ENCODE measurements around the gene SGMS2.

The SGMS2 gene

DNA sequence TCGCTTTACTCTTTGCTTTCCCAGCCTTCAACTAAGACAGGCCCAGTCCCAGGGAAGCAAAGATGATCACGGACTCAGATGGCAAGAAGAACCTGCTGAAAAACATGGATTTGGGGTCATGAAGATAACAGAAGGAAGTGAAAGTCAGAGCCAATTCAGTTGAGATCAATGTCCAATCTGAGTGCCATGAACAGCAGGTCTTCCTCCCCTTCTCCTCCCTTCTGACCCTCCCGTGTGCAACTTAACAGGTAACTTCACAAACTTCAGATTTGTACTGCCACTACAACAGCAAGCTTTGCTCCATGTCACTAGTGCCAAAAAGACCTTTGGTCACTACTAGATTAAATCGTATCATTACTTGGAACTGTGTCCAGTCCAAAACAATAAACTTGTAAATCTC, 15.5 kb upstream of the SGMS2 start:
- no peak for DNase-seq (ENCODE audit: low spot score)
- TF ChIP-seq, protein P1, sequence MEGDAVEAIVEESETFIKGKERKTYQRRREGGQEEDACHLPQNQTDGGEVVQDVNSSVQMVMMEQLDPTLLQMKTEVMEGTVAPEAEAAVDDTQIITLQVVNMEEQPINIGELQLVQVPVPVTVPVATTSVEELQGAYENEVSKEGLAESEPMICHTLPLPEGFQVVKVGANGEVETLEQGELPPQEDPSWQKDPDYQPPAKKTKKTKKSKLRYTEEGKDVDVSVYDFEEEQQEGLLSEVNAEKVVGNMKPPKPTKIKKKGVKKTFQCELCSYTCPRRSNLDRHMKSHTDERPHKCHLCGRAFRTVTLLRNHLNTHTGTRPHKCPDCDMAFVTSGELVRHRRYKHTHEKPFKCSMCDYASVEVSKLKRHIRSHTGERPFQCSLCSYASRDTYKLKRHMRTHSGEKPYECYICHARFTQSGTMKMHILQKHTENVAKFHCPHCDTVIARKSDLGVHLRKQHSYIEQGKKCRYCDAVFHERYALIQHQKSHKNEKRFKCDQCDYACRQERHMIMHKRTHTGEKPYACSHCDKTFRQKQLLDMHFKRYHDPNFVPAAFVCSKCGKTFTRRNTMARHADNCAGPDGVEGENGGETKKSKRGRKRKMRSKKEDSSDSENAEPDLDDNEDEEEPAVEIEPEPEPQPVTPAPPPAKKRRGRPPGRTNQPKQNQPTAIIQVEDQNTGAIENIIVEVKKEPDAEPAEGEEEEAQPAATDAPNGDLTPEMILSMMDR (IDR thresholded peaks at IDR 0.05; ENCODE audit: extremely low read depth, missing control alignments) = no peak

DNA sequence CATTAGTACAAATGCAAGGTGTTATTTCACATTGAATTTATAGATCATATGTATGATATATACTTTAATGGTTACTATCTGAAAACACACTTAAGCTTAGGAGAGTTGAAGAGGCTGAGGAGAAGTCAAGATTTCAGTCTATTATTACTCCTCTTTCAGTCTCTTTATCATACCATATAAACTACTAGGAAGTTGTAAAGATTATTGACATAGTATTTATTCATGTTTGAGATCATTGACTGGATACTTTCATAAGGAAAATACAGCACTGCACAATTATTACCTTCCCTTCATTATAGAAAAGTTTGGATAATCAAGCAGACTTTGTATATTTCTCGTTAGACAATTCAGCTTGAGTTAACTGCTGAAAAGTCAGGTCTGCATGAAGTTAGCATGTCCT, 10.0 kb upstream of the SGMS2 start:
- DNase-seq (ENCODE audit: low spot score) = no peak
- TF ChIP-seq, protein P1 (IDR thresholded peaks at IDR 0.05; ENCODE audit: extremely low read depth, missing control alignments) = no peak

DNA sequence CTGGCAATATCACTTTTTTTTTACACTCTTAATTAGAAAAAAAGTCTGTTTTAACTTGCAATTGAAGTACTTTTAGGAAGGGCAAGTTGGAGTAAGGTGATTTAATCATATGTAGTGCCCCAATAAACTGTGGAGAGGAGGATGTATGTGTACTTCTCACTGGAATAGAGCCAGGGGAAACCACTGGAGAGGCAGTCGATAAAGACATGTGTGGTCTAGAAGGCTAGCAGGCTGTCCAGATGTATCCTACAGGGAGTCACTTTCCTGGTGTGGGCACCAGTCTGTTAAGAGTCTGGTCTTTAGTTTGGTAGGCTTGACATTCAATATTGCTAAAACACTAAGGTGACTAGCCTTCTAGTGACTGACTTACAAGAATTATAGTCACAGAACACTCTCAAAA, 9.6 kb upstream of the SGMS2 start:
- TF ChIP-seq, protein P1 (IDR thresholded peaks at IDR 0.05; ENCODE audit: extremely low read depth, missing control alignments) = no peak
- no peak for DNase-seq (ENCODE audit: low spot score)

DNA sequence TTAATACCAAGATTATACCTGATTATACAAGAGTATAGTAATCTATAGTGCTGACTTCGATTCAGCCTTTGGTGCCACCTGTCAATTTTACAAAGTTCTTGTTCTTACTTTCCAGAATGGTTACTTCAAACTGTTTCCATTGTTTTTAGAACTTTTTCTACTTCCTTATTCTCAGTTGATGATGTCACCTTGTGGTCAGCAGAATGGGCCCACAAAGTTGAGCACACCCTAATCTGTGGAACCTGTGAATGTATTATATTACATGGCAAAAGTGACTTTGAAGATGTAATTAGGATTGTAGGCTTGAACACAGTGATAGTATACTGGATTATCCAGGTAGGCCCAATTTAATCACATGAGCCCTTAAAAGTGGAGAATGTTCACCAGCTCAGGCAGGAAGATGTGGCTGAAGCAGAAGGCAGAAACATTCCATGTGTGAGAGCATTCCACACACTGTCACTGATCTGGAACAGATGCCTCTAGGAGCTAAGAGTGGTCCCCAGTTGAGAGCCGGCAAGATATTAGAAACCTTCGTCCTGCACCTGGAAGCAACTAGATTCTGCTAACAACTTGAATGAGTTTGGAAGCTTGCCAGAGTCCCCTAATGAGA, 6.3 kb upstream of the SGMS2 start:
- TF ChIP-seq, protein P1 (IDR thresholded peaks at IDR 0.05; ENCODE audit: extremely low read depth, missing control alignments) = no peak
- no peak for DNase-seq (ENCODE audit: low spot score)

DNA sequence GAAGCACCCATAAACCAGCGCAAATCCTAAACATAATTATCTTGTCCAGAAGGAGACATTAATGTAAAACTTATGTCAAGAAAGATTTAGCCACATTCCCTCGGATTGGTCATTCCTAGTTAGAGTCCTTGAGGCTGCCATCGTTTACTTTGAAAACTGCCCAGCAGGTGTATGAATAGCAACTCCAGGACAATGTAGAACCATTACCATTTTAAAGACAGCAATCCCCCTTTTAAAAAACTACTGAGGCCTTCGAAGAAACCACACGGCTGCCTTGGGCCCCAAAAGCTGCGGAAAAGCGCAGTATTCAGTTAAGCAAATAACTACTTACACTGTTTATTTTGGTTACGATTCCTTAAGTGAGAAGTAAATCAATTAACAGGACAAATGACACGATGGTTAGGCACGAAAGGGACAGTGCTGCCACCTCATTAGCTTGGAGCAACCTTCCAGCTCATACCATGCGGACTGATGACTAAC, 822 bp upstream of the SGMS2 start:
- no peak for DNase-seq (ENCODE audit: low spot score)
- TF ChIP-seq, protein P1 (IDR thresholded peaks at IDR 0.05; ENCODE audit: extremely low read depth, missing control alignments) = no peak

DNA sequence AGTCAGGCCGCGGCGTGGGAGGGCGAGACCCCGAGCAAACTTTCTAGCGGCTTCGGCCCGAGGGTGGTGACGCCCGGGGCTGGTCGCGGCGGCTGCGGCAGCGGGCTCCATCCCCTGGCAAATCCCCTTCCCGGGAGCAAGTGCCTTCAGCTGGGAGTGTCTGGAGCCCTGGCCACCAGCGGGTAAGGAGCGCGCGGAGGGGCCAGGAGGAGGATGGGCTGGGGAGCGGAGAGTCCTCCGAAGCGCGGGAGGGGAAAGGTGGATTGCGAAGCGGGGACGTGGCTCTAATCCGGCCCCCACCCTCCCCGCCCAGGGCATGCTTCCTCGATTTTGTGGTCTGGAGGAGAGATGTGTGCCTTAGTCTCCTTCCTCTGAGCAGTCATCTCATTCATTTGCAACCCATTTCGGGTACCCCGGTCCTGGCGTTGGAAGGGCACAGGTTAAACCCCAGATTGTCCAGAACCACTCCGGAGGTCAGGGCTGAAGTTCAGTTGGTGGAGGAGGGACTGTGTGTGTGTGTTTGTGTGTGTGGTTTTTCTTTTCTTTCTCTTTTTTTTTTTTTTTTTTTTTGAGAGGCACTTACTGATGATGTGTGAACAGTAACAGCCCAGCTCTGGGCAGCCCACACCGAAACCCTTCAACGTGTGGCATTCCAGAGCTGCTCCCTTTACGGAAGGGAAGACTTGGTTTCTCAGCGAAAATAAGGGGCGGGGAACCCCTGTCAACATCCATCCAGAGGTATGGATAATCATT, 516 bp downstream of the SGMS2 start:
- peak; percentile 35 for DNase-seq (ENCODE audit: low spot score)
- TF ChIP-seq, protein P1 (IDR thresholded peaks at IDR 0.05; ENCODE audit: extremely low read depth, missing control alignments) = no peak

DNA sequence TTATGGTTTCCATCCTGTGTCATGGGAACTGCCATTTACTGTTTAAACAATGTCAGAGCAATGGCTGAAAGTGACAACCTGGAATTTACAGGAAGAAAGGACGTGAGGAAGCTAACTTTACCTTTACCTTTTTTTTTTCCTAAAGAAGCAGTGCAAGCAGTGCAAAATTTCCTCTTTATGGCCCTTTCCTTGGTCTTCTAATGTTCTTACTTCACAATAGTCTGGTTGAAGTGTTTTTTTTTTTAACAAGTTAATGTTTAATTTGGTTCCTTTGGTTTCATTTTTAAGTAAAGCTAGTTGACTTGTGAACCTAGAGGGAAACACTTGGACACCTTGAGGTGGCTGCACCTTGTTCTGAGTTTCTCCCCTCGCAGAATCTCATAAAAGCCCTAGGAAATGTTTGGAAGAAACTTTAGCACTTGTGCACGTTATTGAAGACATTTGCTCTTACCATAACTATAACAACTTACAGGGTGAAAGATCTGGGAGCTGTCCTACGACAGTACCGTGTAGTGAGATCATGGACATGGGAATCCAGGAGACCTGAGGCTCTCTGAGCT, 1.8 kb downstream of the SGMS2 start:
- TF ChIP-seq, protein P1 (IDR thresholded peaks at IDR 0.05; ENCODE audit: extremely low read depth, missing control alignments) = no peak
- no peak for DNase-seq (ENCODE audit: low spot score)
